Cardiac fibroblast (primary cell): Measurements from ENCODE around the gene SC5D.

Experiments
- DNase-seq, 2 donors: peaks; one replicate each; pipeline versions ENCODE4 v3.0.0 to v3.0.0-alpha.2; 2010; ENCODE audit warnings: low read depth in 2 of 2
- H3K4me3 ChIP-seq, 2 donors: replicated peaks in 1 of 2; 1 replicate in 1 of 2; 2 replicates in 1 of 2; pipeline ENCODE4 v1.5.1; 2011; ENCODE audit warnings: low read depth in 2 of 2, low read length in 2 of 2, mild to moderate bottlenecking in 2 of 2, moderate library complexity in 1 of 2
- CTCF ChIP-seq: IDR thresholded peaks from one replicate; pipeline ENCODE4 v1.5.1; 2011; ENCODE audit warnings: low read depth, mild to moderate bottlenecking, low read length, inconsistent platforms

SC5D gene

GRCh38 chr11:121250843-121251242 lies 41.7 kb upstream of the SC5D start:
- TF ChIP-seq CTCF = no peak
- H3K4me3 ChIP-seq = no peak overlapping the region
- no peak for DNase-seq

GRCh38 chr11:121253951-121254350 lies 38.6 kb upstream of the SC5D start:
- DNase-seq = no peak
- no peak overlapping the region for H3K4me3 ChIP-seq
- no peak for TF ChIP-seq CTCF

- no peak for DNase-seq
- H3K4me3 ChIP-seq = no peak overlapping the region
- no peak for TF ChIP-seq CTCF
Observed at GRCh38 chr11:121254756-121255155, 37.8 kb upstream of the SC5D start.

GRCh38 chr11:121255473-121256125 lies 37.0 kb upstream of the SC5D start:
- no peak overlapping the region for H3K4me3 ChIP-seq
- no peak for TF ChIP-seq CTCF
- no peak for DNase-seq

- H3K4me3 ChIP-seq = no peak overlapping the region
- TF ChIP-seq CTCF = no peak
- no peak for DNase-seq
Observed at GRCh38 chr11:121257289-121257688, 35.3 kb upstream of the SC5D start.

DNA sequence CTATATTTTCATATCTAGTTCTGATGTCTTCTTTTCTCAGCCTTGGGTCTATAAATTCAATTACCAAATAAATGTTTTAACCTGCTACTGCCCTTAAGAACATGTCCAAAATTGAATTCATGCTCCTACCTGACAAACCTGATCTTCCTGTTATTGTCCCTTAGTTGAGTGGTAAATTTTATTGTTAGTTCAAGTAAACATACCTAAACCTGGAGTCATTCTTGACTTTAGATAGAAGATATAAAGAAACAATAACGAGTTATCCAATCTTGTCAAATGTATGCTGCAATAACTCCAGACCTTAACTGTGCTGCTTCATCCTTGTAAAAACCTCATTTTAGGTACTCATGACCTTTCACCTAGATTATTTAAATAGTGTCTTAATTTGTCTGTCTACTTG lies 34.6 kb upstream of the SC5D start:
- DNase-seq = no peak
- H3K4me3 ChIP-seq = no peak overlapping the region
- no peak for TF ChIP-seq CTCF

GRCh38 chr11:121265586-121265985 lies 27.0 kb upstream of the SC5D start:
- DNase-seq = no peak

More at GRCh38 chr11:121265586-121265985, 27.0 kb upstream of the SC5D start:
- H3K4me3 ChIP-seq = no peak overlapping the region
- TF ChIP-seq CTCF = no peak
